ENCODE results near the gene TRIM44.

DNA sequence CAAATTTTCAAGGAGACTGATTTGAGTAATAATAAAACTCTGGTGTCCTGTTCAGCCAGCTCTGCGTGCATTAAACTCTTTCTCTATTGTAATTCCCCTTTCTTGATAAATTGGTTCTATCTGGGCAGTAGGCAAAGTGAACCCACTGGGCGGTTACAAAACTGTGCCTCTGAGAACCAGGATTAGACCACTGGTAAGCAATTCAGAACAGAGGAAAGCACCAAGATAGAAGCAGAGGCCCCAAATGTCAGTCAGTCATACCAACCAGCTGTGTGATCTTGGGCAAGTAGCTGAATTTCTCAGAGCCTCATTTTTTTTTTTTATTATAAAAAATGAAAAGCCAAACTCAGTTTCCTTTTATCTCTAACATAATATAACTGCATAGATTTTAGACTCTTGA lies 54.9 kb downstream of the TRIM44 start:
- TF ChIP-seq, protein P1, sequence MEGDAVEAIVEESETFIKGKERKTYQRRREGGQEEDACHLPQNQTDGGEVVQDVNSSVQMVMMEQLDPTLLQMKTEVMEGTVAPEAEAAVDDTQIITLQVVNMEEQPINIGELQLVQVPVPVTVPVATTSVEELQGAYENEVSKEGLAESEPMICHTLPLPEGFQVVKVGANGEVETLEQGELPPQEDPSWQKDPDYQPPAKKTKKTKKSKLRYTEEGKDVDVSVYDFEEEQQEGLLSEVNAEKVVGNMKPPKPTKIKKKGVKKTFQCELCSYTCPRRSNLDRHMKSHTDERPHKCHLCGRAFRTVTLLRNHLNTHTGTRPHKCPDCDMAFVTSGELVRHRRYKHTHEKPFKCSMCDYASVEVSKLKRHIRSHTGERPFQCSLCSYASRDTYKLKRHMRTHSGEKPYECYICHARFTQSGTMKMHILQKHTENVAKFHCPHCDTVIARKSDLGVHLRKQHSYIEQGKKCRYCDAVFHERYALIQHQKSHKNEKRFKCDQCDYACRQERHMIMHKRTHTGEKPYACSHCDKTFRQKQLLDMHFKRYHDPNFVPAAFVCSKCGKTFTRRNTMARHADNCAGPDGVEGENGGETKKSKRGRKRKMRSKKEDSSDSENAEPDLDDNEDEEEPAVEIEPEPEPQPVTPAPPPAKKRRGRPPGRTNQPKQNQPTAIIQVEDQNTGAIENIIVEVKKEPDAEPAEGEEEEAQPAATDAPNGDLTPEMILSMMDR (conservative IDR thresholded peaks at IDR 0.05 in 1 of 2, IDR thresholded peaks at IDR 0.05 in 1 of 2; ENCODE audit: extremely low read depth in 1 of 2, insufficient read depth in 1 of 2, low read depth in 1 of 2, low read length in 2 of 2): no peak
- no peak for TF ChIP-seq EZH2 (IDR thresholded peaks at IDR 0.05; ENCODE audit: borderline replicate concordance, low read length)
